Body of pancreas (tissue), 4 donors: ENCODE results near the gene TMTC2. TPM values are rescaled to one million over a fixed set of nuclear protein-coding genes. Genes with fewer than 3 reads are reported as not detected.

Experiments
- ATAC-seq: fragments of 150-250 bp; one replicate; pipeline ENCODE4 v1.9.1; 2016
- DNase-seq, 4 donors: peaks; one replicate each; pipeline ENCODE4 v3.0.0-alpha.2; 2019
- H3K27ac ChIP-seq, 4 donors: fragments of 200-600 bp; sonication (generic); 1 replicate in 3 of 4; 2 replicates in 1 of 4; pipeline versions ENCODE4 v1.5.1 to v1.6.1; 2016 to 2019; ENCODE audit warnings: mild to moderate bottlenecking in 1 of 4, mixed read lengths in 1 of 4, moderate library complexity in 1 of 4
- H3K27me3 ChIP-seq, 2 donors: fragments of 200-600 bp; sonication (generic); one replicate each; pipeline ENCODE4 v1.6.0; 2016; ENCODE audit warnings: mild to moderate bottlenecking in 1 of 2
- H3K36me3 ChIP-seq, 2 donors: fragments of 200-600 bp; sonication (generic); replicated peaks in 1 of 2; 2 replicates each; pipeline ENCODE4 v1.5.1; 2016; ENCODE audit warnings: low read depth in 2 of 2; ENCODE audit not compliant: insufficient read depth in 1 of 2
- H3K4me1 ChIP-seq: fragments of 200-600 bp; sonication (generic); one replicate; pipeline ENCODE4 v1.6.0; 2016
- H3K4me3 ChIP-seq, 2 donors: fragments of 200-600 bp; sonication (generic); 1 replicate in 1 of 2; 2 replicates in 1 of 2; pipeline ENCODE4 v1.5.1; 2016 to 2019
- H3K9me3 ChIP-seq, 3 donors: fragments of 200-600 bp; sonication (generic); 1 replicate in 2 of 3; 2 replicates in 1 of 3; pipeline ENCODE4 v1.5.1; 2016
- POLR2A ChIP-seq, 3 donors: fragments of 450-650 bp; IDR thresholded peaks; one replicate each; pipeline ENCODE4 v1.6.1; 2016; ENCODE audit warnings: antibody characterized with exemption in 3 of 3, mild to moderate bottlenecking in 2 of 3
- WGBS, 2 donors: methylation state at CpG; one replicate each; pipeline ENCODE4 v1.1.5; 2017; 5-methylcytosine and 5-hydroxymethylcytosine counted together
- intact Hi-C: fragments of 100-400 bp; cut with DNase I; formaldehyde crosslinking; loops from one replicate; pipeline ENCODE4 v1.15.1; 2023
- total RNA-seq, 2 donors: library from RNA; depleted of rRNA; stranded (reverse); fragments of >200 nt; gene quantifications; one replicate each; pipeline ENCODE4 v1.1.0, GENCODE V29; 2016
- TF ChIP-seq, protein P1 (sequence below), 7 experiments: fragments of 450-650 bp in 4 of 7; fragments of 200-600 bp in 3 of 7; sonication (generic) in 3 of 7; IDR thresholded peaks; one replicate each; pipeline ENCODE4 v1.5.1; 2016 to 2019; ENCODE audit warnings: antibody characterized with exemption in 7 of 7

The TMTC2 gene
- total RNA-seq, 2 donors from 2014 or later: 10.4 to 20.1 TPM

- Histone ChIP-seq H3K4me3 (no peak overlapping the region), H3K36me3 (no peaks in the 10 kb centered on the region), H3K4me1 (no peaks in the 10 kb centered on the region), H3K27me3 (no peaks in the 10 kb centered on the region), H3K27ac (no peak overlapping the region), H3K9me3 (no peaks in the 10 kb centered on the region)
- TF ChIP-seq, protein P1, sequence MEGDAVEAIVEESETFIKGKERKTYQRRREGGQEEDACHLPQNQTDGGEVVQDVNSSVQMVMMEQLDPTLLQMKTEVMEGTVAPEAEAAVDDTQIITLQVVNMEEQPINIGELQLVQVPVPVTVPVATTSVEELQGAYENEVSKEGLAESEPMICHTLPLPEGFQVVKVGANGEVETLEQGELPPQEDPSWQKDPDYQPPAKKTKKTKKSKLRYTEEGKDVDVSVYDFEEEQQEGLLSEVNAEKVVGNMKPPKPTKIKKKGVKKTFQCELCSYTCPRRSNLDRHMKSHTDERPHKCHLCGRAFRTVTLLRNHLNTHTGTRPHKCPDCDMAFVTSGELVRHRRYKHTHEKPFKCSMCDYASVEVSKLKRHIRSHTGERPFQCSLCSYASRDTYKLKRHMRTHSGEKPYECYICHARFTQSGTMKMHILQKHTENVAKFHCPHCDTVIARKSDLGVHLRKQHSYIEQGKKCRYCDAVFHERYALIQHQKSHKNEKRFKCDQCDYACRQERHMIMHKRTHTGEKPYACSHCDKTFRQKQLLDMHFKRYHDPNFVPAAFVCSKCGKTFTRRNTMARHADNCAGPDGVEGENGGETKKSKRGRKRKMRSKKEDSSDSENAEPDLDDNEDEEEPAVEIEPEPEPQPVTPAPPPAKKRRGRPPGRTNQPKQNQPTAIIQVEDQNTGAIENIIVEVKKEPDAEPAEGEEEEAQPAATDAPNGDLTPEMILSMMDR (IDR thresholded peaks at IDR 0.05): no peak
- TF ChIP-seq POLR2A (IDR thresholded peaks at IDR 0.05): no peak
- 94% methylated on average over 1 of the region's 1 CpG for WGBS, 2 donors
- DNase-seq (no peak), ATAC-seq (no peak)
- intact Hi-C loops: no loop called here
Observed at GRCh38 chr12:82818271-82819035, 131.7 kb downstream of the TMTC2 start.

DNA sequence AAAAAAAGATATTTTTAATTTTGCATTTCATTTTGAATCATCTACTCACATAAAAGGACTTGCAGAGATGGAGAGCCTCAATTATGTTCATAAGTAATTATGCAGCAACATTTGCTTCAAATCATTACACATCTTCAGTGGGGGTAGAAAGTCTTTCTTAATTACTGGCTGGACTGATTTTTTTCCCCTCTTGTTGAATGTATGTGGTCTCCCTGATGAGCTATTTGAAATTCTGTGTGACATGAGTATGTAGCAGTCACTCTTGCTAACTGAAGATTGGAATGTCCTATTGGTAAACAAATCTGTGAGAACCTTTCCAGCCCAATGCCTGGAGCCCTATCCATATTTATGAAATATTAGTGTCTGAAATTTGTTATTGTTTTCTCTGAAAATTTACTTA lies 139.8 kb downstream of the TMTC2 start:
- Histone ChIP-seq H3K36me3 (no peaks in the 10 kb centered on the region), H3K9me3 (no peaks in the 10 kb centered on the region), H3K27me3 (no peaks in the 10 kb centered on the region), H3K4me3 (no peak overlapping the region), H3K27ac (no peak overlapping the region), H3K4me1 (no peaks in the 10 kb centered on the region)
- DNase-seq (no peak), ATAC-seq (no peak)
- TF ChIP-seq, protein P1 (IDR thresholded peaks at IDR 0.05): no peak
- TF ChIP-seq POLR2A (IDR thresholded peaks at IDR 0.05): no peak
- intact Hi-C loops: no loop called here

GRCh38 chr12:82832096-82832495 lies 145.4 kb downstream of the TMTC2 start:
- no peak for ATAC-seq
- intact Hi-C loops: no loop called here
- WGBS, 2 donors: 85 to 96% methylated on average over 2 of the region's 2 CpGs

GRCh38 chr12:82832981-82833380 lies 146.3 kb downstream of the TMTC2 start:
- H3K36me3 ChIP-seq: no peaks in the 10 kb centered on the region
- DNase-seq (no peak), ATAC-seq (no peak)
- WGBS, 2 donors: 77 to 83% methylated on average over 3 of the region's 3 CpGs
- H3K4me1 ChIP-seq: no peaks in the 10 kb centered on the region
- no peaks in the 10 kb centered on the region for H3K27me3 ChIP-seq
- H3K9me3 ChIP-seq: no peaks in the 10 kb centered on the region
- H3K4me3 ChIP-seq: no peak overlapping the region
- intact Hi-C loops: no loop called here
- no peak overlapping the region for H3K27ac ChIP-seq
- TF ChIP-seq POLR2A (IDR thresholded peaks at IDR 0.05): no peak
- TF ChIP-seq, protein P1 (IDR thresholded peaks at IDR 0.05): no peak

More at GRCh38 chr12:82832096-82832495, 145.4 kb downstream of the TMTC2 start:
- TF ChIP-seq, protein P1 (IDR thresholded peaks at IDR 0.05): no peak
- H3K4me1 ChIP-seq: no peaks in the 10 kb centered on the region
- H3K27me3 ChIP-seq: no peaks in the 10 kb centered on the region
- no peak overlapping the region for H3K4me3 ChIP-seq
- no peak overlapping the region for H3K27ac ChIP-seq
- no peaks in the 10 kb centered on the region for H3K9me3 ChIP-seq
- no peaks in the 10 kb centered on the region for H3K36me3 ChIP-seq
- no peak for DNase-seq

GRCh38 chr12:82833481-82833880 lies 146.8 kb downstream of the TMTC2 start:
- ATAC-seq: no peak
- no peaks in the 10 kb centered on the region for H3K36me3 ChIP-seq
- TF ChIP-seq POLR2A (IDR thresholded peaks at IDR 0.05): no peak
- TF ChIP-seq, protein P1 (IDR thresholded peaks at IDR 0.05): no peak
- no peak overlapping the region for H3K27ac ChIP-seq
- intact Hi-C loops: no loop called here
- H3K27me3 ChIP-seq: no peaks in the 10 kb centered on the region
- H3K4me3 ChIP-seq: no peak overlapping the region
- no peaks in the 10 kb centered on the region for H3K4me1 ChIP-seq
- no peaks in the 10 kb centered on the region for H3K9me3 ChIP-seq
- WGBS, 2 donors: 43 to 71% methylated on average over 1 of the region's 1 CpG
- DNase-seq: no peak
